ENCODE measurements around the gene METTL27.
"Not testable (repeated sequence)": the region's sequence is repeated elsewhere in the genome, so short reads cannot be mapped to it uniquely, and the experiment has no call there.

The METTL27 gene

GRCh38 chr7:73869011-73869798, 26.9 kb upstream of the METTL27 start:
- no peak for DNase-seq (ENCODE audit: low spot score)

GRCh38 chr7:73866446-73866767, 24.1 kb upstream of the METTL27 start:
- DNase-seq (ENCODE audit: low spot score): no peak

- no peak for DNase-seq (ENCODE audit: low spot score)
These were observed 23.6 kb upstream of the METTL27 start for GRCh38 chr7:73865738-73866445.

GRCh38 chr7:73864981-73865711, 22.8 kb upstream of the METTL27 start:
- DNase-seq (ENCODE audit: low spot score): no peak

- DNase-seq (ENCODE audit: low spot score): no peak
These were observed 19.0 kb upstream of the METTL27 start for GRCh38 chr7:73861305-73861704.

- no peak for DNase-seq (ENCODE audit: low spot score)
These were observed 18.5 kb upstream of the METTL27 start, which contains the start of gene TMEM270 for GRCh38 chr7:73860859-73861258. TMEM270 (plus strand) TSS chr7:73861159; CDS start chr7:73861195, 36 bp downstream.

- no peak for DNase-seq (ENCODE audit: low spot score)
These were observed 16.5 kb upstream of the METTL27 start for GRCh38 chr7:73858807-73859206.

GRCh38 chr7:73856941-73857340, 14.6 kb upstream of the METTL27 start:
- DNase-seq (ENCODE audit: low spot score): no peak

GRCh38 chr7:73852500-73852899, 10.2 kb upstream of the METTL27 start:
- no peak for DNase-seq (ENCODE audit: low spot score)

GRCh38 chr7:73851410-73852338, 9.4 kb upstream of the METTL27 start:
- no peak for DNase-seq (ENCODE audit: low spot score)

- no peak for DNase-seq (ENCODE audit: low spot score)
These were observed 8.5 kb upstream of the METTL27 start for GRCh38 chr7:73850781-73851207.

GRCh38 chr7:73847941-73848723, 5.8 kb upstream of the METTL27 start:
- no peak for DNase-seq (ENCODE audit: low spot score)

GRCh38 chr7:73845701-73846195, 3.4 kb upstream of the METTL27 start:
- DNase-seq (ENCODE audit: low spot score): not testable (repeated sequence)

GRCh38 chr7:73844848-73845460, 2.6 kb upstream of the METTL27 start:
- DNase-seq (ENCODE audit: low spot score): no peak

GRCh38 chr7:73844131-73844547, 1.8 kb upstream of the METTL27 start:
- DNase-seq (ENCODE audit: low spot score): no peak

- peak; percentile 67 for DNase-seq (ENCODE audit: low spot score)
These were observed 638 bp downstream of the METTL27 start for GRCh38 chr7:73841689-73842066.

GRCh38 chr7:73840715-73841379, 1.5 kb downstream of the METTL27 start:
- DNase-seq (ENCODE audit: low spot score): no peak

- DNase-seq (ENCODE audit: low spot score): no peak
These were observed 2.3 kb downstream of the METTL27 start for GRCh38 chr7:73839743-73840714.

All from ecto neural progenitor cell (in vitro differentiated cells).